Endothelial cell of umbilical vein (primary cell): ENCODE measurements around the gene OTUD7B.

ENCODE experiments used
- CTCF ChIP-seq, 2 donors: IDR thresholded peaks; 1 replicate in 1 of 2; 2 replicates in 1 of 2; pipeline ENCODE4 v1.5.1; 2011; ENCODE audit warnings: low read length in 2 of 2, mild to moderate bottlenecking in 2 of 2, moderate library complexity in 2 of 2, control low read depth in 1 of 2, inconsistent platforms in 1 of 2, low read depth in 1 of 2; ENCODE audit not compliant: insufficient read depth in 1 of 2; ENCODE audit errors: extremely low read depth in 1 of 2
- POLR2A ChIP-seq: IDR thresholded peaks from 2 replicates; pipeline ENCODE4 v1.6.1; 2012; ENCODE audit warnings: low read depth, mild to moderate bottlenecking, control low read depth, low read length

GRCh38 chr1:150060260-150060659 lies 49.7 kb upstream of the OTUD7B start:
- no peak for TF ChIP-seq CTCF (IDR thresholded peaks at IDR 0.05; ENCODE audit: extremely low read depth in 1 of 2, insufficient read depth in 1 of 2, low read depth in 1 of 2, low read length in 2 of 2)
- no peak for TF ChIP-seq POLR2A
